Omental fat pad (tissue), 4 donors: ENCODE data around the gene SPATA32. TPM values are rescaled to one million over a fixed set of nuclear protein-coding genes. Genes with fewer than 3 reads are reported as not detected.
"Not testable (repeated sequence)": the region's sequence is repeated elsewhere in the genome, so short reads cannot be mapped to it uniquely, and the experiment has no call there.

Experiments used
- ATAC-seq: fragments of 150-250 bp; one replicate; pipeline ENCODE4 v1.9.1; 2016; ENCODE audit warnings: mild to moderate bottlenecking, moderate library complexity; ENCODE audit not compliant: low FRiP score
- DNase-seq: peaks from one replicate; pipeline ENCODE4 v3.0.0-alpha.2; 2019; ENCODE audit warnings: low spot score
- CTCF ChIP-seq, 3 donors: fragments of 450-650 bp; IDR thresholded peaks; one replicate each; pipeline ENCODE4 v1.5.1; 2016 to 2017; ENCODE audit warnings: antibody characterized with exemption in 3 of 3, mild to moderate bottlenecking in 3 of 3, moderate library complexity in 2 of 3
- total RNA-seq, 4 donors: library from RNA; depleted of rRNA; stranded (reverse); fragments of >200 nt; gene quantifications; one replicate each; pipeline ENCODE4 v1.1.0, GENCODE V29; 2016

The SPATA32 gene
- total RNA-seq, 4 donors from 2014 or later, result 0.65 TPM; not detected in 3

GRCh38 chr17:45307290-45308015 lies 45.6 kb upstream of the SPATA32 start:
- peak; percentile 78 for ATAC-seq
- no peak for DNase-seq
- no peak for TF ChIP-seq CTCF (IDR thresholded peaks at IDR 0.05)

GRCh38 chr17:45306623-45307022 lies 44.7 kb upstream of the SPATA32 start:
- TF ChIP-seq CTCF (IDR thresholded peaks at IDR 0.05), result no peak
- ATAC-seq (no peak), DNase-seq (no peak)

GRCh38 chr17:45306094-45306493 lies 44.2 kb upstream of the SPATA32 start:
- TF ChIP-seq CTCF (IDR thresholded peaks at IDR 0.05), result no peak
- ATAC-seq (no peak), DNase-seq (no peak)

- no peak for TF ChIP-seq CTCF (IDR thresholded peaks at IDR 0.05)
- DNase-seq, result no peak
- ATAC-seq, result no peak
Observed at GRCh38 chr17:45305530-45306087, 43.7 kb upstream of the SPATA32 start.

GRCh38 chr17:45302649-45303173 lies 40.8 kb upstream of the SPATA32 start:
- no peak for TF ChIP-seq CTCF (IDR thresholded peaks at IDR 0.05)
- DNase-seq (no peak), ATAC-seq (peak; percentile 58)

GRCh38 chr17:45302220-45302619 lies 40.3 kb upstream of the SPATA32 start:
- DNase-seq, ATAC-seq: not testable (repeated sequence)

GRCh38 chr17:45301674-45302073 lies 39.8 kb upstream of the SPATA32 start:
- no peak for TF ChIP-seq CTCF (IDR thresholded peaks at IDR 0.05)
- ATAC-seq, result no peak

More at GRCh38 chr17:45301674-45302073, 39.8 kb upstream of the SPATA32 start:
- DNase-seq, result no peak
